Neural cell (in vitro differentiated cells): ENCODE data around the gene TMEM205.

ENCODE experiments used
- CTCF ChIP-seq: fragments of 450-650 bp; IDR thresholded peaks from 2 replicates; pipeline ENCODE4 v1.5.1; 2014; ENCODE audit warnings: antibody characterized with exemption, mild to moderate bottlenecking, moderate library complexity; ENCODE audit not compliant: poor library complexity, severe bottlenecking
- POLR2AphosphoS5 ChIP-seq: IDR thresholded peaks from 2 replicates; pipeline ENCODE4 v1.6.1; 2012

DNA sequence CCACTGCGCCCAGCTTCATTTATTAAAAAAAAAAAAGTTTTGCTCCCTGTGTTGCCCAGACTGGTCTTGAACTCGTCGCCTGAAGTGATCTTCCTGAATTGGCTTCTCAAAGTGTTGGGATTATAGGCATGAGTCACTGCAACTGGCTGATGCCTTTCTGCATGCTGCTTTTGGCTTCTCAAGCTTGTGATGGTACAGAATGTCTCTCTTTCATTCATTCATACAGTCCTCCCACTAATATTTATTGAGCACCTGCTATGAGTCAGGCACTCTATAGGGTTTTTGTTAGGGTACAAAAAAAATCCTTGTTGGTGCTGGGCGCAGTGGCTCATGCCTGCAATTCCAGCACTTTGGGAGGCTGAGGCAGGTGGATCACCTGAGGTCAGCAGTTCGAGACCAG, 41.1 kb downstream of the TMEM205 start:
- TF ChIP-seq POLR2AphosphoS5: no peak
- TF ChIP-seq CTCF: no peak
